KMS-11 (cell line): ENCODE measurements around the gene AFF4.

ENCODE experiments used
- H2AFZ ChIP-seq: fragments of 200-600 bp; sonication (generic); 2 replicates; pipeline ENCODE4 v1.6.1; 2016; ENCODE audit warnings: antibody characterized with exemption, mixed run types, low read depth
- H3K27ac ChIP-seq: fragments of 200-600 bp; sonication (generic); 2 replicates; pipeline ENCODE4 v1.6.1; 2016; ENCODE audit warnings: mild to moderate bottlenecking, mixed run types
- H3K27me3 ChIP-seq: fragments of 200-600 bp; sonication (generic); 2 replicates; pipeline ENCODE4 v1.6.1; 2017; ENCODE audit warnings: mild to moderate bottlenecking, low read depth, mixed run types, moderate library complexity; ENCODE audit not compliant: insufficient read depth
- H3K36me3 ChIP-seq: fragments of 200-600 bp; sonication (generic); 2 replicates; pipeline ENCODE4 v1.6.1; 2017; ENCODE audit warnings: mild to moderate bottlenecking, mixed run types; ENCODE audit not compliant: insufficient read depth
- H3K4me1 ChIP-seq: fragments of 200-600 bp; sonication (generic); 2 replicates; pipeline ENCODE4 v1.6.1; 2016; ENCODE audit warnings: mild to moderate bottlenecking, low read depth, mixed run types; ENCODE audit not compliant: poor library complexity, severe bottlenecking
- H3K4me2 ChIP-seq: fragments of 200-600 bp; sonication (generic); 2 replicates; pipeline ENCODE4 v1.7.0; 2016; ENCODE audit warnings: mild to moderate bottlenecking, mixed run types
- H3K4me3 ChIP-seq: fragments of 200-600 bp; sonication (generic); IDR thresholded peaks from 2 replicates; pipeline ENCODE4 v1.6.1; 2017; ENCODE audit warnings: low read depth, low read length, mixed read lengths; ENCODE audit not compliant: insufficient read depth
- H3K79me2 ChIP-seq: fragments of 200-600 bp; sonication (generic); 2 replicates; pipeline ENCODE4 v1.6.1; 2016; ENCODE audit warnings: low read depth, mixed run types; ENCODE audit not compliant: insufficient read depth
- H3K9ac ChIP-seq: fragments of 200-600 bp; sonication (generic); 2 replicates; pipeline ENCODE4 v1.6.1; 2016; ENCODE audit warnings: mild to moderate bottlenecking, mixed run types
- H4K20me1 ChIP-seq: fragments of 200-600 bp; sonication (generic); 2 replicates; pipeline ENCODE4 v1.6.1; 2016; ENCODE audit warnings: mild to moderate bottlenecking, mixed run types; ENCODE audit not compliant: insufficient read depth
- CTCF ChIP-seq: fragments of 200-600 bp; sonication (generic); conservative IDR thresholded peaks from 2 replicates; pipeline ENCODE4 v1.6.1; 2017; ENCODE audit warnings: low read depth, mild to moderate bottlenecking, antibody characterized with exemption, low read length, moderate library complexity, mixed read lengths

Gene AFF4

GRCh38 chr5:132834057-132834456 lies 129.4 kb downstream of the AFF4 start:
- H4K20me1 ChIP-seq = no peaks in the 10 kb centered on the region
- no peak overlapping the region for H3K4me2 ChIP-seq
- no peak overlapping the region for H3K4me3 ChIP-seq
- H3K27me3 ChIP-seq = no peaks in the 10 kb centered on the region
- H3K36me3 ChIP-seq = no peaks in the 10 kb centered on the region
- no peak for TF ChIP-seq CTCF
- H3K4me1 ChIP-seq = peaks cover 8% of the 10 kb centered on the region
- H3K27ac ChIP-seq = no peak overlapping the region
- no peak overlapping the region for H3K9ac ChIP-seq
- H3K79me2 ChIP-seq = no peaks in the 10 kb centered on the region
- no peak overlapping the region for H2AFZ ChIP-seq

GRCh38 chr5:132832612-132833011 lies 130.8 kb downstream of the AFF4 start:
- no peaks in the 10 kb centered on the region for H3K79me2 ChIP-seq
- H3K4me2 ChIP-seq = no peak overlapping the region
- no peaks in the 10 kb centered on the region for H4K20me1 ChIP-seq
- H3K36me3 ChIP-seq = no peaks in the 10 kb centered on the region
- no peak for TF ChIP-seq CTCF
- H3K9ac ChIP-seq = no peak overlapping the region
- H3K4me3 ChIP-seq = no peak overlapping the region
- H3K27ac ChIP-seq = no peak overlapping the region
- no peaks in the 10 kb centered on the region for H3K27me3 ChIP-seq
- H3K4me1 ChIP-seq = peaks cover 8% of the 10 kb centered on the region
- H2AFZ ChIP-seq = no peak overlapping the region

- Histone ChIP-seq H3K4me1 (peaks cover 8% of the 10 kb centered on the region), H3K27ac (no peak overlapping the region), H3K4me2 (peak overlapping the region; percentile 53), H3K79me2 (no peaks in the 10 kb centered on the region), H2AFZ (peak overlapping the region; percentile 93; the same call in 1 of the 2 replicates), H3K9ac (peak overlapping the region; percentile 83; the same call in 1 of the 2 replicates), H4K20me1 (no peaks in the 10 kb centered on the region), H3K27me3 (no peaks in the 10 kb centered on the region), H3K4me3 (no peak overlapping the region), H3K36me3 (no peaks in the 10 kb centered on the region)
- no peak for TF ChIP-seq CTCF
Observed at GRCh38 chr5:132831095-132831860, 132.2 kb downstream of the AFF4 start.

- H2AFZ ChIP-seq = peak within 1 kb of the TSS; percentile 93
- H3K4me2 ChIP-seq = peak within 1 kb of the TSS; percentile 53
- H3K4me3 ChIP-seq = no peak within 1 kb of the TSS
- H3K27ac ChIP-seq = no peak within 1 kb of the TSS
- H3K4me1 ChIP-seq = peaks cover 8% of the 10 kb centered on the region
- no peaks in the 10 kb centered on the region for H4K20me1 ChIP-seq
- H3K36me3 ChIP-seq = no peaks in the 10 kb centered on the region
- no peaks in the 10 kb centered on the region for H3K79me2 ChIP-seq
- no peaks in the 10 kb centered on the region for H3K27me3 ChIP-seq
- H3K9ac ChIP-seq = peak within 1 kb of the TSS; percentile 83
- no peak for TF ChIP-seq CTCF
Observed at GRCh38 chr5:132830436-132831094, 132.9 kb downstream of the AFF4 start, which contains the start of gene SHROOM1. SHROOM1 (minus strand) TSS chr5:132830647; CDS start chr5:132826140, 4,507 bp downstream.
